Fibroblast of villous mesenchyme (primary cell): ENCODE data around the gene SLIT1. TPM values are rescaled to one million over a fixed set of nuclear protein-coding genes. Genes with fewer than 3 reads are reported as not detected.

Source experiments
- DNase-seq: peaks from one replicate; pipeline ENCODE4 v3.0.0-alpha.2; 2010; ENCODE audit warnings: low read depth
- H3K4me3 ChIP-seq: 2 replicates; pipeline ENCODE4 v1.5.1; 2011; ENCODE audit warnings: low read depth, mild to moderate bottlenecking, low read length
- total RNA-seq: library from RNA; depleted of rRNA; stranded (reverse); fragments of >200 nt; gene quantifications from 2 replicates; pipeline ENCODE4 v1.2.3, GENCODE V29; 2012
- TF ChIP-seq, protein P1 (sequence below): IDR thresholded peaks from 2 replicates; pipeline ENCODE4 v1.5.1; 2012; ENCODE audit warnings: low read depth, mild to moderate bottlenecking, low read length; ENCODE audit not compliant: insufficient read depth

Gene SLIT1
- total RNA-seq, 1 donor, result not detected

- TF ChIP-seq, protein P1, sequence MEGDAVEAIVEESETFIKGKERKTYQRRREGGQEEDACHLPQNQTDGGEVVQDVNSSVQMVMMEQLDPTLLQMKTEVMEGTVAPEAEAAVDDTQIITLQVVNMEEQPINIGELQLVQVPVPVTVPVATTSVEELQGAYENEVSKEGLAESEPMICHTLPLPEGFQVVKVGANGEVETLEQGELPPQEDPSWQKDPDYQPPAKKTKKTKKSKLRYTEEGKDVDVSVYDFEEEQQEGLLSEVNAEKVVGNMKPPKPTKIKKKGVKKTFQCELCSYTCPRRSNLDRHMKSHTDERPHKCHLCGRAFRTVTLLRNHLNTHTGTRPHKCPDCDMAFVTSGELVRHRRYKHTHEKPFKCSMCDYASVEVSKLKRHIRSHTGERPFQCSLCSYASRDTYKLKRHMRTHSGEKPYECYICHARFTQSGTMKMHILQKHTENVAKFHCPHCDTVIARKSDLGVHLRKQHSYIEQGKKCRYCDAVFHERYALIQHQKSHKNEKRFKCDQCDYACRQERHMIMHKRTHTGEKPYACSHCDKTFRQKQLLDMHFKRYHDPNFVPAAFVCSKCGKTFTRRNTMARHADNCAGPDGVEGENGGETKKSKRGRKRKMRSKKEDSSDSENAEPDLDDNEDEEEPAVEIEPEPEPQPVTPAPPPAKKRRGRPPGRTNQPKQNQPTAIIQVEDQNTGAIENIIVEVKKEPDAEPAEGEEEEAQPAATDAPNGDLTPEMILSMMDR, result no peak
- no peak overlapping the region for H3K4me3 ChIP-seq
- DNase-seq, result no peak
Observed at GRCh38 chr10:97071496-97071895, 114.3 kb downstream of the SLIT1 start.

DNA sequence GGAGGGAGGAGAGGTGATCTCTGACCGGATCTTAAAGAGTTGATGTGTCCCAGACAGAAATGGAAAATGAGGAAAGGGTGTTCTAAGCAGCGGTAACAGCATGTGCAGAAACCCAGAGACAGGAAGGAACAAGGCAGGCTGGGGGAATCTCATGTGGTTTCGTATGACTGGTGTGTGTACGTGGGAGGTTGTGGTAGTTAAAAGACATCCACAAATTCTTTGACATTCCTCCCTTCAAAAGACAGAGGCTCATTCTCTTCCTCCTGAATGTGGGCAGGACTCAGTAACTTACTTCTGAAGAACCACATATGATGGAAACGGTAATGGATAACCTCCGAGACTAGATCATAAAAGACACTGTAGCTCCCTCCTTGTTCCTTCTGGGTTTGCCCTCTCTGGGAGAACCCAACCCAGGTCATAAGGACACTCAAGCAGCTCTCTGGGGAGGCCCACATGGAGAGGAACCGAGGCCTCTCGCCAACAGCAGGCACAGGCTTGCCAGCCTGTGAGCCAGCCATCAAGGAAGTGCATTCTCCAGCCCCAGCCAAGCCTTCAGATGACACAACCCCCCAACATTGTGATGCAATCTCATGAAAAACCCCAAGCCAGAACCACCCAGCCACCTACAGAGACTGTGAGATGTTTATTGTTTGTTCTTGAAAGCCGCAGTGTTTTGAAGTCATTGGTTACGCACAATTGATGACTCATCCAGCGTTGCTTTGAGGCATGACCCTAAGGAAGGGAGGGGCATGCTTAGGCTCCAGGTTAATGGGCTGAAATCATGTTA, 116.0 kb downstream of the SLIT1 start:
- peak; percentile 7 for DNase-seq
- H3K4me3 ChIP-seq, result no peak overlapping the region

GRCh38 chr10:97069026-97069425, 116.7 kb downstream of the SLIT1 start:
- TF ChIP-seq, protein P1, result no peak
- DNase-seq, result no peak
- no peak overlapping the region for H3K4me3 ChIP-seq

More for the DNA sequence above, 116.0 kb downstream of the SLIT1 start:
- TF ChIP-seq, protein P1, result no peak

- no peak for DNase-seq
- no peak overlapping the region for H3K4me3 ChIP-seq
- TF ChIP-seq, protein P1, result no peak
Observed at GRCh38 chr10:97067716-97068391, 117.9 kb downstream of the SLIT1 start.

GRCh38 chr10:97066877-97067555, 118.7 kb downstream of the SLIT1 start:
- no peak overlapping the region for H3K4me3 ChIP-seq
- TF ChIP-seq, protein P1, result no peak
- no peak for DNase-seq

DNA sequence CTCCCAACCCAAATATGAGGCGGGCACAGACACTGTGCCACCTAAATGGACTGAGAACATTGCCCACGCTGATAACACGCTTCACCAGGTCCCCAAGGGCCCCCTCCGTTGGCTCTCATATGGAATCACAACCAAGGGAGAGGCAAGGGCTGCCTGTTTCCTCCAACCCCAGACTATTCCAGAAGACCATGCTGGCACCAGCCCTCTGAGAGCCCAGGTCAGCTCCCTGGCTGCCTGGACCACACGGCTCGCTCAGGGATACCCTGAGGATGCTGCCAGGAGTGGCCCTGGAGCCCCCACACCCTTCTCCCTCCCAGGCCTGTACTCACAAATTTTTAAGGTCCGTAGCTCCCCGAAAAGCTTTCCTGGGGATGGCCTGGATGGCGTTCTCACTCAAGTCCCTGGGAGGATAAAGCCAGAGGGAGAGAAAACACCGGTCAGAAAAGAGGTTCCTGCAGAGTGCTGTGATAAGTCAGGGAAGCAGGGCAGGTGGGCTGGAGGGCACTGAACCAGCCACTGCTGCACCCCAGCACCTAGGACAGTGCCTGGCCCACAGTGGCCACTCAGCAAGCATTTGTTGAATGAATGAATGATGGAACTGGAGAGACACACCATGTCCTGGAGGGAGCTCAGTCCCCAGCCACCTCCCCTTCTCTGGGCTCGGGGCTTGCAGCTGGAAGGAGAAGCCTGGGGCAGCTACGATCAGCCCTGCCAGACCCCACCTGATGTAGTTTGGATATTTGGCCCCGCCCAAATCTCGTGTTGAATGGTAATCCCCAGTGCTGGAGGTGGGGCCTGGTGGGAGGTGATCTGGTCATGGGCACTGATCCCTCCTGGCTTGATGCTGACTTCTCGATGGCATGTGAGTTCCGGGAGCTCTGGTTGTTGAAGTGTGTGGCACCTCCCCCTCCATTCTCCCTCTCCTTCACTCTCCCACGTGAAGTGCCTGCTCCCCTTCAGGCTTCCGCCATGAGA, 119.8 kb downstream of the SLIT1 start:
- TF ChIP-seq, protein P1, result no peak
- DNase-seq, result no peak

More for the DNA sequence above, 119.8 kb downstream of the SLIT1 start:
- H3K4me3 ChIP-seq, result no peak overlapping the region
